GM18499 (cell line): ENCODE data around the gene CELA2B.
"Not testable (repeated sequence)": the region's sequence is repeated elsewhere in the genome, so short reads cannot be mapped to it uniquely, and the experiment has no call there.

Experiments used
- ATAC-seq: cut with Tn5 transposase; IDR thresholded peaks from one replicate; pipeline ENCODE4 v1.9.1; 2021; ENCODE audit warnings: moderate number of reproducible peaks; ENCODE audit not compliant: insufficient read depth, unreplicated experiment

CELA2B gene

DNA sequence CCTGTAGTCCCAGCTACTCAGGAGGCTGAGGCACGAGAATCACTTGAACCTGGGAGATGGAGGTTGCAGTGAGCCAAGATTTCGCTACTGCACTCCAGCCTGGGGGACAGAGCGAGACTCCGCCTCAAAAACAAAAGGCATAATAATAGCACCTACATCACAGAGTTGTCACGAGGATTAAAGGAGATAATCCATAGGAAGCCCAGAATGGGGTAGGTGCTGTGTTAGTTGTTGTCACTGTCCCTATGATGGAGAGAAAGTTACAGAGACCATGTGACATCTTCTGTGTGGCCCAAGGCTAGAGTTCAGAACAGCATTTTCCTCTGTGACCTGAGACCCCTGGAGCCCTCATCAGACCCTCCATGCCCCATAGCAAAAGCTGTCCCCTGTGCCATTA, 12.0 kb upstream of the CELA2B start:
- not testable (repeated sequence) for ATAC-seq

DNA sequence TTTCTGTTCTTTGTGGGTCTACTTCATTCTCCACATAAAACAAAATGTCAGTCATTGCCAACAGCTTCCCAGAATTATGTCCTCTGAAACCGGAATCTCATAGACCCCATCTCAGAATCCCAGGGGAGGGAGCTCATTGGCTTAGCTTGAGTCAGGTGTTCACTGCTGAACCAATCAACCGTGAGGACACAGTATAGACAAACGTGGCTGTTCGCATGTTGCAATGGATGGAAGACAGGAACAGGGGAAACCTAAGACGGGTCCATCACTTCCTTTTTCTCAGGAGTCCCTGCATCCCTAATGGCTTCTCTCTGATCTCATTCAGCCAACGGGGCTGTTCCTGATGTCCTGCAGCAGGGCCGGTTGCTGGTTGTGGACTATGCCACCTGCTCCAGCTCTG, 10.2 kb upstream of the CELA2B start:
- no peak for ATAC-seq

DNA sequence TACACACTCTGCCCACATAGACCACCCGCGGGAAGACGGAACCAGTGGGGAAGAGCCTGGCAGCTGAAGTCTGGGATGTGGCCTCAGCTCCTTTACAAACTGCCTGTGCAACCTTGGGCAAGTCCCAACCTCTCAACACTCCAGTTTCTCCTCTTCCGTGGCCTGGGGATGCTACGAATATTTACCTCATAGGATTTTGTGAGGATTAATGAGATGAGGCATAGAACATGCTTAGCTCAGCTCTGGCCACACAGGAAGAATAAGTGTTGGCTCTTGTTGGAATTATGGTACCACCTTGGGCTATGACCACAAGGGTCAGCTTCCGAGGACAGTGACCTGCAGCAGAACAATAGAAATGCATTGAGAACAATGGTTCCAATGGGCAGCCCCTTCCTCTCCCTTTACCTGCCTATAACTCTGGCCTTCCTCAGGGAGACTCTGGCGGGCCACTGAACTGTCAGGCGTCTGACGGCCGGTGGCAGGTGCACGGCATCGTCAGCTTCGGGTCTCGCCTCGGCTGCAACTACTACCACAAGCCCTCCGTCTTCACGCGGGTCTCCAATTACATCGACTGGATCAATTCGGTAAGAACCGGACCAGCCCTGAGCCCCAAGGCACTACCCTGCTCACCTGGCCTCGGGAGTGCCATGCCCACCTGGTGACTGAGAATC, 8.8 kb upstream of the CELA2B start:
- ATAC-seq = not testable (repeated sequence)

DNA sequence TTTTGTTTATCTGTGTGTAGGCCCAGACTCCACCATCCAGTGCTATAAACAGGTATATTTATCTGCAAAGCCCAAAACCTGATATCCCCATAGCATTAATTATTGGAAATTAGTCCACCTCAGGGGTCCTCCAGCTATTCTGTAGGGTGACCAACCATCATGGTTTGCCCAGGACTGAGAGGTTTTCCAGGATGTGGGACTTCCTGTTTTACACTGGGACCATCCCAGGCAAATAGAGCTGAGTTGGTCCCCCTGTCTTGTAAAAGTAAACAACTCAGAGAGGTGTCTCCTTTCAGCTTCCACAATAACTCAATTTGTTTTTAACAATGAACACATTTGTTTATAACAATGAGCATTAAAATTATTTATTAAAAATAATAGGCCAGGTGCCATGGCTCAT, 7.8 kb upstream of the CELA2B start:
- no peak for ATAC-seq

DNA sequence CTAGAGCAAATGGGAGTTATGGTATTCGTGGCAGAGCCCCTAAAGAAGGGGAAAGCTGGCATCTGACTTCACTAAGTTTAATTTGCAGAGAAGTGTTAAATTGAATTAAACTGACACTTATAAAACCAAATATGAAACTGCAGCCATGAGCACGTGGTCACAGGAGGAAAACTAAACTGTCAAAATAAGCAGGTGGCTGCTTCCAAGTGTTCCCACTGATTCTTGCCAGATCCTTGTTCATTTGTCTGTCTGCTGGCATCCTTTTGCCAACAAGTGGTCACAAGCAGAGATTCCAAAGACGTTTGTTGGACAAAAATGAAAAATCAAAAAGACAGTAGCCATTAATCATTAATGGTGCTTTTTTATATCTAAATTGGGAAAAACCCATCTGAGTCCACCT, 6.5 kb upstream of the CELA2B start:
- ATAC-seq = no peak

DNA sequence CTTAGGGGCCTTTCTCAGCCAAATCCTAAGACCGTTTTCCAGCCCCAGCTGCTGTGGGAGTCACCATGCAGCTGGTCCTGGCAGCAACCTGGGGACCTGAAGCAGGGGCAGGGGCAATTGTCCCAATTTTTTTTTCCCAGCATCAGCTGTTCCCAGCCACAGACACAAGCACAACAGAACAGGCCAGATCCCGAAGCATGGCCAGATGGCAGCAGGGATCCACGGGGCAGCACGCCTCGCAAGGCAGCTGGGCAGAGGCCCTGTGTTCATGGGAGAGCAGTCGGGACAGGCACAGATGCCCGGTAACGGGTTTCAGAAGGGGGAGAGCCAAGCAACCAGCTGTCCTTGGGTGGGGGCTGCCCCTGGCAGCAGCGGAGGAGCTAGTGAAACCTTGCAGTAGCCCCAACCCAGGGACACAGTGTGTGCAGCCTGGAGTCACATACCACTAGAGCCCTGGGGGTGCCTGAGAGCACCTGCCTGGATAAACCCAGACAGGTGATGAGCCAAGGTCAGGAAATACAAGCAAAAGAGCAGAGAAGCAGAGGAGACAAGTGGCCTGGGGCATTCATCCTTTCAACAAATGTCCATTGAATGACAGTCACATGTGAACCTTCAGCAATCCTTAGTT, 6.0 kb upstream of the CELA2B start:
- not testable (repeated sequence) for ATAC-seq

DNA sequence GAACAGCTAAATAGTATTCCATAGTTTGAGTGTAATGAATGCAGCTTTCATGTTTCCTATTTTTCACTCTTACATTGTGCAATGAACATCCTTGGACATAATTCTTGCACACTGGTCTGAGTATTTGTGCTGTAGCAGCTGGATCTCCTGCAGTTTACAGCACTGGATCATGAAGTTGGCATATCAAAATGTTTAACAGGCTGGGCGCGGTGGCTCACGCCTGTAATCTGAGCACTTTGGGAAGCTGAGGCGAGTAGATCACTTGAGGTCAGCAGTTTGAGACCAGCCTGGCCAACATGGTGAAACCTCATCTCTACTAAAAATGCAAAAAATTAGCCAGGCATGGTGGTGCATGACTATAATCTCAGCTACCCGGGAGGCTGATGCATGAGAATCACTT, 4.8 kb upstream of the CELA2B start:
- ATAC-seq = not testable (repeated sequence)

GRCh38 chr1:15471723-15472122, 4.2 kb upstream of the CELA2B start:
- not testable (repeated sequence) for ATAC-seq

- ATAC-seq = no peak
Measured at GRCh38 chr1:15472587-15472986, 3.3 kb upstream of the CELA2B start.

GRCh38 chr1:15476927-15477326, 1.0 kb downstream of the CELA2B start:
- no peak for ATAC-seq

- ATAC-seq = no peak
Measured at GRCh38 chr1:15477646-15478212, 1.8 kb downstream of the CELA2B start.

DNA sequence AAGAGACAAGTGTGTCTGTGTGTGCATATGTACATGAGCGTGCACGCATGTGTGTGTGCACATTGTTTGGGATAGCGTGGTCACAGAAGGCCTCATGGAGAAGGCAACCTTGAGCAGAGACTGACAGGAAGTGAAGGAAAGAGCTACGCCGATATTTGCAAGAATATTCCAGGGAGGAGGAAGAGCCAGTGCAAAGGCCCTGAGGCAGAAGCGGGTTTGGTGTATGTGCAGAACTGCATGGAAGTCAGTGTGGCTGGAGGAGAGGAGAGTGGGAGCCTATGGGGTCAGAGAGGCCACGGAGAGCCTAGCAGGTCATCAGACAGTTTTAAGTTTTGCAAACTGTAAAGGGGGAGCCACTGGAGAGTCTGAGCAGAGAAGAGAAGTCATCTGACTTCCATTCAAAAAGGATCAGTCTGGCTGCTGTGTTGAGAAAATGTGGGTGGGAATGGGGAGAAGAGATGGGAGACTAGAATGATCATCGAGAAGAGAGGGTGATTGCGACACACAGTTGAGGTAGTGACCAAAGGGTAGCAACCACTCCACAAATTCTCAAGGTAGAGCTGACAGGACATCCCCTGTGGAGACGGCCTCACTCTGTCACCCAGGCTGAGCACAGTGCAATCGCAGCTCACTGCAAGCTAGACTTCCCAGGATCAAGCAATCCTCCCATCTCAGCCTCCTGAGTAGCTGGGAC, 3.9 kb downstream of the CELA2B start:
- ATAC-seq = no peak

GRCh38 chr1:15482455-15482854, 6.6 kb downstream of the CELA2B start:
- ATAC-seq = not testable (repeated sequence)

DNA sequence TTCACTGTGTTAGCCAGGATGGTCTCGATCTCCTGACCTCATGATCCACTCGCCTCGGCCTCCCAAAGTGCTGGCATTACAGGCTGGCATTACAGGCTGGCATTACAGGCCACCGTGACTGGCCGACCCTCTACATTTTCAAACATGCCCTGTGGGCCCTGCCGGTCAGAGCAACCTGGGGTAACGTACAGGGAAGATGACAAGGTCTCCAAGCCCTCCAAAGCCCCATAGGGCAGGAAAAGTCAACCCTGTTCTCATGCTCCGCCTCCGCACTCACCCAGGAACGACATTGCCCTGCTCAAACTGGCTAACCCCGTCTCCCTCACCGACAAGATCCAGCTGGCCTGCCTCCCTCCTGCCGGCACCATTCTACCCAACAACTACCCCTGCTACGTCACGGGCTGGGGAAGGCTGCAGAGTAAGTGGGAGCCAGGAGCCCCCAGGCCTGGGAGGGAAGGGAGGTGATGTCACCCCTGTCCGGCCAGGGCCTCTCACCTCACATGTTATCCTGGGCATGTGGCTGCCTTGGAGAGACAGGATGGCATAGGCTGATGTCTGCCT, 7.2 kb downstream of the CELA2B start:
- not testable (repeated sequence) for ATAC-seq

DNA sequence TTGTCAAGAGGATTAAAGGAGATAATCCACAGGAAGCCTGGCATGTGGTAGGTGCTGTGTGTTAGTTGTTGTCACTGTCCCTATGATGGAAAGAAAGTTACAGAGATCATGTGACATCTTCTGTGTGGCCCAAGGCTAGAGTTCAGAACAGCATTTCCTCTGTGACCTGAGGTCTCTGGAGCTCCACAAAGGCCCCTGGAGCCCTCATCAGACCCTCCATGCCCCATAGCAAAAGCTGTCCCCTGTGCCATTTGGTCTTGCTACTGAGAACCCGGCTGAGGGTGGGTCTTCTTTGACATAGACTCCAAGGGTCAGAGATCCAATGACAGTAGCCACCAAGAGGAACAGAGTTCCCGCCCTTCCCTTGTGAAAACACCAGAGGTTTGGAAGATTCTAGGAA, 8.1 kb downstream of the CELA2B start:
- ATAC-seq = no peak

GRCh38 chr1:15484443-15484842, 8.5 kb downstream of the CELA2B start:
- ATAC-seq = not testable (repeated sequence)

DNA sequence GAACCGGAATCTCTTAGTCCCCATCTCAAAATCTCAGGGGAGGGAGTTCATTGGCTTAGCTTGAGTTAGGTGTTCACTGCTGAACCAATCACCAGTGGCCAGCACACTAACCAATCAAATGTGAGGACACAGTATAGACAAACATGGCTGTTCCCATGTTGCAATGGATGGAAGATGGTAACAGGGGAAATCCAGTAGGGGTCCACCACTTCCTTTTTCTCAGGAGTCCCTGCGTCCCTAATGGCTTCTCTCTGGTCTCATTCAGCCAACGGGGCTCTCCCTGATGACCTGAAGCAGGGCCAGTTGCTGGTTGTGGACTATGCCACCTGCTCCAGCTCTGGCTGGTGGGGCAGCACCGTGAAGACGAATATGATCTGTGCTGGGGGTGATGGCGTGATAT, 9.7 kb downstream of the CELA2B start:
- ATAC-seq = no peak

- not testable (repeated sequence) for ATAC-seq
Measured at GRCh38 chr1:15486844-15487610, 11.1 kb downstream of the CELA2B start.

GRCh38 chr1:15488371-15488770, 12.5 kb downstream of the CELA2B start:
- ATAC-seq = no peak

GRCh38 chr1:15489052-15489736, 13.3 kb downstream of the CELA2B start:
- no peak for ATAC-seq
